IMR-90 (cell line): Measurements from ENCODE around the gene CCDC107. TPM values are rescaled to one million over a fixed set of nuclear protein-coding genes. Genes with fewer than 3 reads are reported as not detected.
A peak's percentile ranks its signal among the peaks of the same experiment; 100 is the strongest.

Experiments used
- ATAC-seq: fragments of 200-7000 bp; cut with Tn5 transposase; 2 replicates; pipeline ENCODE4 v1.9.1; 2020; ENCODE audit warnings: low read depth, mild to moderate bottlenecking, moderate library complexity
- BruUV-seq: library from RNA; stranded (reverse); fragments of 400-500 nt; replicated peaks from 2 replicates; lab custom pipeline; 2021; lab: Mats Ljungman, UMichigan
- CTCF ChIA-PET: fragments of 300-600 bp; formaldehyde crosslinking; extraction: SDS; loops from one replicate; lab custom pipeline; 2021; ENCODE audit warnings: antibody characterized with exemption; lab: Yijun Ruan, JAX
- POLR2A ChIA-PET: fragments of 300-600 bp; sonication (Branson Sonifier 250); formaldehyde crosslinking; loops from one replicate; lab custom pipeline; 2022; ENCODE audit warnings: antibody characterized with exemption; ENCODE audit not compliant: unreplicated experiment; lab: Charles Lee
- DNase-seq: peaks from one replicate; pipeline ENCODE4 v3.0.0; 2013
- H2AFZ ChIP-seq: replicated peaks from 2 replicates; pipeline ENCODE3; 2013; ENCODE audit warnings: low read length, mild to moderate bottlenecking; ENCODE audit not compliant: poor library complexity
- H2AK5ac ChIP-seq: 2 replicates; pipeline ENCODE4 v1.6.1; 2013; ENCODE audit warnings: low read depth, low read length, inconsistent platforms
- H2AK9ac ChIP-seq: replicated peaks from 2 replicates; pipeline ENCODE3; 2013; ENCODE audit warnings: mild to moderate bottlenecking, low read depth, low read length, moderate library complexity; ENCODE audit not compliant: poor library complexity
- H2BK120ac ChIP-seq: 2 replicates; pipeline ENCODE4 v1.6.1; 2013; ENCODE audit warnings: low read depth, low read length, inconsistent platforms
- H2BK15ac ChIP-seq: 3 replicates; pipeline ENCODE4 v1.6.1; 2013; ENCODE audit warnings: low read depth, low read length, inconsistent platforms
- H2BK20ac ChIP-seq: 2 replicates; pipeline ENCODE4 v1.6.1; 2013; ENCODE audit warnings: low read depth, mild to moderate bottlenecking, inconsistent platforms, low read length, moderate library complexity
- H2BK5ac ChIP-seq: 2 replicates; pipeline ENCODE4 v1.6.1; 2013; ENCODE audit warnings: mild to moderate bottlenecking, low read depth, low read length, inconsistent platforms; ENCODE audit not compliant: poor library complexity, severe bottlenecking
- H3K14ac ChIP-seq: replicated peaks from 2 replicates; pipeline ENCODE4 v1.6.1; 2013; ENCODE audit warnings: low read depth, low read length, inconsistent platforms
- H3K18ac ChIP-seq: 2 replicates; pipeline ENCODE4 v1.6.1; 2013; ENCODE audit warnings: low read depth, low read length, control low read depth
- H3K23ac ChIP-seq: 2 replicates; pipeline ENCODE4 v1.6.1; 2013; ENCODE audit warnings: low read depth, low read length, inconsistent platforms
- H3K27ac ChIP-seq: 2 replicates; pipeline ENCODE4 v1.5.1; 2013; ENCODE audit warnings: mild to moderate bottlenecking, control low read depth, low read length; ENCODE audit not compliant: insufficient read depth
- H3K27me3 ChIP-seq: 2 replicates; pipeline ENCODE4 v1.6.1; 2013; ENCODE audit warnings: low read length; ENCODE audit not compliant: control insufficient read depth, insufficient read depth
- H3K36me3 ChIP-seq: 2 replicates; pipeline ENCODE4 v1.6.1; 2013; ENCODE audit warnings: low read length, mixed read lengths; ENCODE audit not compliant: control insufficient read depth, insufficient read depth
- H3K4ac ChIP-seq: 2 replicates; pipeline ENCODE4 v1.6.1; 2013; ENCODE audit warnings: low read depth, low read length, inconsistent platforms
- H3K4me1 ChIP-seq: 2 replicates; pipeline ENCODE4 v1.6.1; 2013; ENCODE audit warnings: low read length, mixed read lengths; ENCODE audit not compliant: control insufficient read depth, insufficient read depth
- H3K4me2 ChIP-seq: 2 replicates; pipeline ENCODE4 v1.6.1; 2013; ENCODE audit warnings: low read depth, mild to moderate bottlenecking, control low read depth, low read length, moderate library complexity
- H3K4me3 ChIP-seq: 2 replicates; pipeline ENCODE4 v1.5.1; 2013; ENCODE audit warnings: low read depth, mild to moderate bottlenecking, control low read depth, low read length, moderate library complexity; ENCODE audit not compliant: insufficient read depth
- H3K56ac ChIP-seq: 2 replicates; pipeline ENCODE4 v1.6.1; 2013; ENCODE audit warnings: low read length, inconsistent platforms; ENCODE audit not compliant: insufficient read depth; ENCODE audit errors: extremely low read depth
- H3K79me1 ChIP-seq, 2 experiments: 2 replicates each; pipeline ENCODE4 v1.6.1; 2013; ENCODE audit warnings: low read length in 2 of 2, inconsistent platforms in 1 of 2, low read depth in 1 of 2
- H3K9ac ChIP-seq: 2 replicates; pipeline ENCODE4 v1.6.1; 2013; ENCODE audit warnings: low read depth, low read length, control low read depth
- H3K9me1 ChIP-seq: 2 replicates; pipeline ENCODE4 v1.6.1; 2013; ENCODE audit warnings: low read length, inconsistent platforms; ENCODE audit not compliant: insufficient read depth
- H3K9me3 ChIP-seq: 2 replicates; pipeline ENCODE4 v1.6.1; 2013; ENCODE audit warnings: low read length; ENCODE audit not compliant: control insufficient read depth, insufficient read depth
- H4K20me1 ChIP-seq: 2 replicates; pipeline ENCODE4 v1.6.1; 2013; ENCODE audit warnings: low read length, inconsistent platforms; ENCODE audit not compliant: insufficient read depth
- H4K5ac ChIP-seq: 2 replicates; pipeline ENCODE4 v1.6.1; 2013; ENCODE audit warnings: mild to moderate bottlenecking, low read depth, low read length, control low read depth
- H4K8ac ChIP-seq, 2 experiments: 2 replicates each; pipeline ENCODE4 v1.6.1; 2013; ENCODE audit warnings: low read depth in 2 of 2, low read length in 2 of 2, control low read depth in 1 of 2, inconsistent platforms in 1 of 2
- H4K91ac ChIP-seq: 2 replicates; pipeline ENCODE4 v1.6.1; 2013; ENCODE audit warnings: low read depth, low read length, inconsistent platforms; ENCODE audit not compliant: insufficient read depth
- ELK1 ChIP-seq: fragments of 150-350 bp; IDR thresholded peaks from 2 replicates; pipeline ENCODE4 v1.6.1; 2016; ENCODE audit warnings: low read depth, mild to moderate bottlenecking, low read length, moderate library complexity, borderline replicate concordance
- FOS ChIP-seq: fragments of 150-350 bp; IDR thresholded peaks from 2 replicates; pipeline ENCODE4 v1.6.1; 2016; ENCODE audit warnings: low read depth, low read length
- MAFK ChIP-seq: IDR thresholded peaks from 2 replicates; pipeline ENCODE4 v1.6.1; 2012; ENCODE audit warnings: low read depth, low read length, improper control_type of control experiment
- MXI1 ChIP-seq: IDR thresholded peaks from 2 replicates; pipeline ENCODE4 v1.6.1; 2012; ENCODE audit warnings: low read depth, mild to moderate bottlenecking, low read length, moderate library complexity, borderline replicate concordance
- NFE2L2 ChIP-seq: fragments of 150-350 bp; IDR thresholded peaks from 2 replicates; pipeline ENCODE4 v1.6.1; 2016; ENCODE audit warnings: low read depth, mild to moderate bottlenecking, low read length
- POLR2A ChIP-seq: IDR thresholded peaks from 2 replicates; pipeline ENCODE4 v1.6.1; 2012; ENCODE audit warnings: mild to moderate bottlenecking, low read depth, low read length
- RAD21 ChIP-seq: IDR thresholded peaks from 2 replicates; pipeline ENCODE4 v1.6.1; 2012; ENCODE audit warnings: low read length, improper control_type of control experiment
- RFX5 ChIP-seq: IDR thresholded peaks from 2 replicates; pipeline ENCODE4 v1.8.0; 2012; ENCODE audit warnings: low read depth, mild to moderate bottlenecking, low read length, moderate library complexity
- WGBS, 2 experiments: methylation state at CpG; one replicate each; pipeline versions ENCODE4 v1.1.5 to v1.1.7; 2013; ENCODE audit warnings: missing lambda C conversion rate in 2 of 2; ENCODE audit not compliant: insufficient read length in 1 of 2; ENCODE audit errors: extremely low coverage in 2 of 2; 5-methylcytosine and 5-hydroxymethylcytosine counted together
- dilution Hi-C: fragments of 300-500 bp; cut with HindIII; formaldehyde crosslinking; loops from one replicate; pipeline ENCODE4 v1.14.3; 2018; ENCODE audit warnings: low sequenced_read_pairs; ENCODE audit not compliant: unreplicated experiment
- in situ Hi-C: fragments of 300-500 bp; cut with MboI; formaldehyde crosslinking; loops from 3 replicates; pipeline ENCODE4 v1.14.3; 2019; ENCODE audit warnings: low sequenced_read_pairs, inconsistent platforms, mixed read lengths
- intact Hi-C: fragments of 100-400 bp; cut with micrococcal nuclease; formaldehyde crosslinking; loops from 2 replicates; pipeline ENCODE4 v1.10.0; 2022
- polyA plus RNA-seq, 3 experiments: library from polyadenylated mRNA; depleted of rRNA; stranded (reverse); fragments of >200 nt; gene quantifications; 2 replicates each; pipeline ENCODE4 v1.2.3, GENCODE V29; 2012; ENCODE audit warnings: low replicate concordance in 1 of 3
- total RNA-seq: library from RNA; depleted of rRNA; stranded (reverse); fragments of >200 nt; gene quantifications from 2 replicates; pipeline ENCODE4 v1.2.3, GENCODE V29; 2012
- TF ChIP-seq, protein P1 (sequence below): conservative IDR thresholded peaks from 2 replicates; pipeline ENCODE4 v1.5.1; 2012; ENCODE audit warnings: mild to moderate bottlenecking, low read depth, low read length, improper control_type of control experiment
- TF ChIP-seq, protein P2 (sequence below): fragments of 150-350 bp; IDR thresholded peaks from 2 replicates; pipeline ENCODE4 v1.6.1; 2017; ENCODE audit warnings: mild to moderate bottlenecking, antibody characterized with exemption, low read length, low read depth

CCDC107 gene
- total and polyA plus RNA-seq, 2 of the 4 experiments (the other 2 are of a cell fraction), result 6.8 to 21.1 TPM

- TF ChIP-seq MAFK (no peak), MXI1 (no peak), RAD21 (peak; percentile 66), POLR2A (no peak)
Measured at GRCh38 chr9:35660966-35661415, 2.9 kb downstream of the CCDC107 start (continued).

GRCh38 chr9:35661756-35662350 lies 3.8 kb downstream of the CCDC107 start:
- no peak overlapping the region for H3K4me3 ChIP-seq
- H3K9me1 ChIP-seq, result peaks cover 15% of the 10 kb centered on the region
- H2BK15ac ChIP-seq, result no peak overlapping the region
- no peak for TF ChIP-seq NFE2L2
- TF ChIP-seq, protein P1, sequence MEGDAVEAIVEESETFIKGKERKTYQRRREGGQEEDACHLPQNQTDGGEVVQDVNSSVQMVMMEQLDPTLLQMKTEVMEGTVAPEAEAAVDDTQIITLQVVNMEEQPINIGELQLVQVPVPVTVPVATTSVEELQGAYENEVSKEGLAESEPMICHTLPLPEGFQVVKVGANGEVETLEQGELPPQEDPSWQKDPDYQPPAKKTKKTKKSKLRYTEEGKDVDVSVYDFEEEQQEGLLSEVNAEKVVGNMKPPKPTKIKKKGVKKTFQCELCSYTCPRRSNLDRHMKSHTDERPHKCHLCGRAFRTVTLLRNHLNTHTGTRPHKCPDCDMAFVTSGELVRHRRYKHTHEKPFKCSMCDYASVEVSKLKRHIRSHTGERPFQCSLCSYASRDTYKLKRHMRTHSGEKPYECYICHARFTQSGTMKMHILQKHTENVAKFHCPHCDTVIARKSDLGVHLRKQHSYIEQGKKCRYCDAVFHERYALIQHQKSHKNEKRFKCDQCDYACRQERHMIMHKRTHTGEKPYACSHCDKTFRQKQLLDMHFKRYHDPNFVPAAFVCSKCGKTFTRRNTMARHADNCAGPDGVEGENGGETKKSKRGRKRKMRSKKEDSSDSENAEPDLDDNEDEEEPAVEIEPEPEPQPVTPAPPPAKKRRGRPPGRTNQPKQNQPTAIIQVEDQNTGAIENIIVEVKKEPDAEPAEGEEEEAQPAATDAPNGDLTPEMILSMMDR, result no peak
- no peak for TF ChIP-seq MXI1
- TF ChIP-seq MAFK, result no peak
- TF ChIP-seq ELK1, result no peak
- no peak for TF ChIP-seq FOS
- TF ChIP-seq RAD21, result no peak
- TF ChIP-seq POLR2A, result no peak
- TF ChIP-seq RFX5, result no peak
- TF ChIP-seq, protein P2, sequence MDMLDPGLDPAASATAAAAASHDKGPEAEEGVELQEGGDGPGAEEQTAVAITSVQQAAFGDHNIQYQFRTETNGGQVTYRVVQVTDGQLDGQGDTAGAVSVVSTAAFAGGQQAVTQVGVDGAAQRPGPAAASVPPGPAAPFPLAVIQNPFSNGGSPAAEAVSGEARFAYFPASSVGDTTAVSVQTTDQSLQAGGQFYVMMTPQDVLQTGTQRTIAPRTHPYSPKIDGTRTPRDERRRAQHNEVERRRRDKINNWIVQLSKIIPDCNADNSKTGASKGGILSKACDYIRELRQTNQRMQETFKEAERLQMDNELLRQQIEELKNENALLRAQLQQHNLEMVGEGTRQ, result no peak
- H3K4me2 ChIP-seq, result no peak overlapping the region
- in situ Hi-C loops, result no loop called here
- peak overlapping the region; percentile 18; the same call in 1 of the 2 replicates for H3K27ac ChIP-seq
- H3K36me3 ChIP-seq, result peaks cover 11% of the 10 kb centered on the region
- no peak for DNase-seq
- no peak overlapping the region for H3K14ac ChIP-seq
- no peak for ATAC-seq
- H3K27me3 ChIP-seq, result no peaks in the 10 kb centered on the region
- no peak overlapping the region for H2AFZ ChIP-seq
- peak overlapping the region; percentile 60 for H2AK5ac ChIP-seq
- H2BK120ac ChIP-seq, result 0 out of 2 replicates have a peak overlapping the region, but pooled peaks have one; percentile 1
- H2BK5ac ChIP-seq, result peak overlapping the region; percentile 20
- H4K5ac ChIP-seq, result 0 out of 2 replicates have a peak overlapping the region, but pooled peaks have one; percentile 12
- no peak overlapping the region for H2AK9ac ChIP-seq
- H3K23ac ChIP-seq, result peak overlapping the region; percentile 4; the same call in 1 of the 2 replicates
- POLR2A ChIA-PET, result interaction anchor here (1.1 to 2.1 kb wide), 7 partner anchors 16 to 87 kb away, joined by 4 to 14 read pairs (median 7); no protein-coding TSS in a partner anchor
- WGBS, 2 experiments, result no CpG with 5 or more reads among the region's 3 CpGs
- CTCF ChIA-PET, result interaction anchor here (0.5 to 2.1 kb wide), 11 partner anchors 8 to 163 kb away, joined by 3 to 11 read pairs (median 5); partner anchors contain the start of genes CREB3, TLN1 and TPM2
- H3K9ac ChIP-seq, result peak overlapping the region; percentile 5; the same call in 1 of the 2 replicates
- H3K18ac ChIP-seq, result no peak overlapping the region
- H2BK20ac ChIP-seq, result no peak overlapping the region
- H3K56ac ChIP-seq, result no peak overlapping the region
- H4K91ac ChIP-seq, result peak overlapping the region; percentile 30
- no peak overlapping the region; a peak in 1 of 4 replicates for H4K8ac ChIP-seq
- no peaks in the 10 kb centered on the region for H3K9me3 ChIP-seq
- peak overlapping the region; percentile 22; the same call in 1 of the 2 replicates for H3K4ac ChIP-seq
- peaks cover 19% of the 10 kb centered on the region for H3K4me1 ChIP-seq
- dilution Hi-C loops, result no loop called here
- intact Hi-C loops, result no loop called here
- H3K79me1 ChIP-seq, result peaks cover 30 to 65% of the 10 kb centered on the region in 2 experiments; a peak in 3 of 4 replicates
- H4K20me1 ChIP-seq, result peaks cover 3% of the 10 kb centered on the region; the same call in 1 of the 2 replicates
- BruUV-seq, result no TSS peak
